OCI-LY7 (cell line): ENCODE data around the gene ZNRF2. TPM values are rescaled to one million over a fixed set of nuclear protein-coding genes. Genes with fewer than 3 reads are reported as not detected.

Source experiments
- BruUV-seq: library from RNA; stranded (reverse); fragments of 400-500 nt; replicated peaks from 2 replicates; lab custom pipeline; 2021; lab: Mats Ljungman, UMichigan
- CTCF ChIA-PET: fragments of 300-600 bp; sonication (Branson Sonifier 250); formaldehyde crosslinking; loops from one replicate; lab custom pipeline; 2022; ENCODE audit warnings: antibody characterized with exemption; ENCODE audit not compliant: unreplicated experiment; lab: Charles Lee
- POLR2A ChIA-PET: fragments of 300-600 bp; sonication (Branson Sonifier 250); formaldehyde crosslinking; loops from one replicate; lab custom pipeline; 2022; ENCODE audit warnings: antibody characterized with exemption; lab: Charles Lee
- DNase-seq: peaks from one replicate; pipeline ENCODE4 v3.0.0-alpha.2; 2015; ENCODE audit warnings: low spot score
- H2AFZ ChIP-seq: fragments of 200-600 bp; sonication (generic), shearing (Covaris generic); 2 replicates; pipeline ENCODE4 v1.6.1; 2014; ENCODE audit warnings: mild to moderate bottlenecking, antibody characterized with exemption, low read length, moderate library complexity
- H3K27ac ChIP-seq: fragments of 200-600 bp; sonication (generic); 2 replicates; pipeline ENCODE4 v1.5.1; 2014; ENCODE audit warnings: mixed run types, low read depth, mild to moderate bottlenecking, moderate library complexity, low read length, inconsistent platforms; ENCODE audit not compliant: poor library complexity, severe bottlenecking
- H3K36me3 ChIP-seq: fragments of 200-600 bp; sonication (generic); 2 replicates; pipeline ENCODE4 v1.6.1; 2014; ENCODE audit warnings: mild to moderate bottlenecking, antibody characterized with exemption, low read length, moderate library complexity, mixed read lengths; ENCODE audit not compliant: insufficient read depth
- H3K4me1 ChIP-seq: fragments of 200-600 bp; sonication (generic); 2 replicates; pipeline ENCODE4 v1.5.1; 2014; ENCODE audit warnings: mild to moderate bottlenecking, low read length; ENCODE audit not compliant: insufficient read depth, poor library complexity, severe bottlenecking
- H3K4me2 ChIP-seq: fragments of 200-600 bp; sonication (generic); 2 replicates; pipeline ENCODE4 v1.6.1; 2014; ENCODE audit warnings: mild to moderate bottlenecking, low read length
- H3K4me3 ChIP-seq: fragments of 200-600 bp; sonication (generic); 2 replicates; pipeline ENCODE4 v1.5.1; 2014; ENCODE audit warnings: mild to moderate bottlenecking, low read depth, low read length; ENCODE audit not compliant: poor library complexity, severe bottlenecking
- H3K79me2 ChIP-seq: fragments of 200-600 bp; sonication (generic); 2 replicates; pipeline ENCODE4 v1.6.1; 2016; ENCODE audit warnings: low read depth, mild to moderate bottlenecking, low read length, moderate library complexity, mixed read lengths; ENCODE audit not compliant: insufficient read depth
- H3K9me2 ChIP-seq: fragments of 200-600 bp; sonication (generic); 2 replicates; pipeline ENCODE4 v1.6.1; 2016; ENCODE audit warnings: mild to moderate bottlenecking, low read length, mixed read lengths; ENCODE audit not compliant: insufficient read depth
- H3K9me3 ChIP-seq: fragments of 200-600 bp; sonication (generic); 2 replicates; pipeline ENCODE4 v1.6.1; 2014; ENCODE audit warnings: mild to moderate bottlenecking, mixed run types, low read length, mixed read lengths
- H4K20me1 ChIP-seq: fragments of 200-600 bp; sonication (generic); 2 replicates; pipeline ENCODE4 v1.6.1; 2014; ENCODE audit warnings: mild to moderate bottlenecking, antibody characterized with exemption, low read length, moderate library complexity, mixed read lengths; ENCODE audit not compliant: insufficient read depth
- CTCF ChIP-seq: fragments of 200-600 bp; sonication (generic); conservative IDR thresholded peaks from 2 replicates; pipeline ENCODE4 v1.5.1; 2014; ENCODE audit warnings: mild to moderate bottlenecking, antibody characterized with exemption, low read length, moderate library complexity, mixed read lengths
- EZH2phosphoT487 ChIP-seq: fragments of 200-600 bp; sonication (generic); IDR thresholded peaks from 2 replicates; pipeline ENCODE4 v1.6.1; 2018; ENCODE audit warnings: low read depth, borderline replicate concordance, mild to moderate bottlenecking, mixed run types, antibody characterized with exemption, low read length, moderate library complexity, mixed read lengths
- intact Hi-C: fragments of 100-400 bp; cut with micrococcal nuclease; formaldehyde crosslinking; loops from one replicate; pipeline ENCODE4 v1.10.0; 2022; ENCODE audit not compliant: unreplicated experiment
- total RNA-seq, 2 experiments: library from RNA; depleted of rRNA in 1 of 2; stranded (reverse); fragments of >200 nt in 1 of 2; shearing (Covaris generic) in 1 of 2; gene quantifications; 2 replicates each; pipeline ENCODE4 v1.2.3, GENCODE V29; 2014 to 2022

The ZNRF2 gene
- total RNA-seq, 2 experiments from 2014 or later: 21.2 to 24.7 TPM

GRCh38 chr7:30330134-30331111 is 46.0 kb downstream of the ZNRF2 start:
- Histone ChIP-seq H3K27ac (peak overlapping the region; percentile 74), H3K9me3 (peaks cover 15% of the 10 kb centered on the region; the same call in 1 of the 2 replicates), H3K36me3 (peaks cover 27% of the 10 kb centered on the region), H3K4me3 (peak overlapping the region; percentile 54), H4K20me1 (no peaks in the 10 kb centered on the region; the same call in 1 of the 2 replicates), H3K79me2 (peaks cover 80% of the 10 kb centered on the region), H2AFZ (no peak overlapping the region; the same call in 1 of the 2 replicates), H3K4me2 (peak overlapping the region; percentile 82), H3K4me1 (peaks cover 48% of the 10 kb centered on the region), H3K9me2 (no peaks in the 10 kb centered on the region)
- peak; percentile 71 for DNase-seq
- intact Hi-C loops: no loop called here
- ChIA-PET POLR2A (interaction anchor here (0.6 to 2.7 kb wide), 17 partner anchors 7 to 172 kb away, joined by 3 to 16 read pairs (median 4); partner anchors contain the start of gene ZNRF2), CTCF (no interaction called here)
- no peak for TF ChIP-seq EZH2phosphoT487
- no peak for TF ChIP-seq CTCF
- BruUV-seq: no TSS peak

GRCh38 chr7:30331338-30331737 is 46.9 kb downstream of the ZNRF2 start:
- POLR2A ChIA-PET: interaction anchor here (0.5 to 2.7 kb wide), 14 partner anchors 8 to 172 kb away, joined by 3 to 16 read pairs (median 5); partner anchors contain the start of gene ZNRF2

More at GRCh38 chr7:30331338-30331737, 46.9 kb downstream of the ZNRF2 start:
- intact Hi-C loops: no loop called here
- TF ChIP-seq EZH2phosphoT487 (no peak), CTCF (no peak)
- Histone ChIP-seq H3K4me3 (peak overlapping the region; percentile 54), H3K9me3 (peaks cover 15% of the 10 kb centered on the region; the same call in 1 of the 2 replicates), H3K9me2 (no peaks in the 10 kb centered on the region), H3K4me2 (peak overlapping the region; percentile 82), H4K20me1 (no peaks in the 10 kb centered on the region; the same call in 1 of the 2 replicates), H3K4me1 (peaks cover 51% of the 10 kb centered on the region), H3K27ac (peak overlapping the region; percentile 74), H3K36me3 (peaks cover 22% of the 10 kb centered on the region), H2AFZ (no peak overlapping the region), H3K79me2 (peaks cover 83% of the 10 kb centered on the region)
- no peak for DNase-seq
- no TSS peak for BruUV-seq
- CTCF ChIA-PET: interaction anchor here (1.1 kb wide), 1 partner anchor 9 kb away, joined by 6 read pairs; no protein-coding TSS in a partner anchor
